Adipocyte (in vitro differentiated cells): ENCODE measurements around the gene CMIP.

Experiments used
- DNase-seq: peaks from one replicate; pipeline ENCODE4 v3.0.0-alpha.2; 2015; ENCODE audit warnings: low read depth
- H3K27me3 ChIP-seq: replicated peaks from 2 replicates; pipeline ENCODE4 v1.7.0; 2013; ENCODE audit warnings: mild to moderate bottlenecking, low read length, moderate library complexity; ENCODE audit not compliant: control insufficient read depth, insufficient read depth
- H3K36me3 ChIP-seq: 2 replicates; pipeline ENCODE4 v1.7.0; 2013; ENCODE audit warnings: low read length, mild to moderate bottlenecking, moderate library complexity; ENCODE audit not compliant: control insufficient read depth, insufficient read depth, severe bottlenecking
- H3K4me1 ChIP-seq: 2 replicates; pipeline ENCODE4 v1.7.0; 2013; ENCODE audit warnings: mild to moderate bottlenecking, low read length, moderate library complexity; ENCODE audit not compliant: control insufficient read depth, insufficient read depth
- H3K4me3 ChIP-seq: 2 replicates; pipeline ENCODE4 v1.7.0; 2013; ENCODE audit warnings: mild to moderate bottlenecking, low read length, moderate library complexity
- H3K9ac ChIP-seq: 2 replicates; pipeline ENCODE4 v1.7.0; 2013; ENCODE audit warnings: mild to moderate bottlenecking, low read length, moderate library complexity
- H3K9me3 ChIP-seq: 2 replicates; pipeline ENCODE4 v1.7.0; 2013; ENCODE audit warnings: mild to moderate bottlenecking, low read length, moderate library complexity; ENCODE audit not compliant: control insufficient read depth

The CMIP gene

GRCh38 chr16:81615833-81616232, 171.2 kb downstream of the CMIP start:
- no peak for DNase-seq
- H3K4me3 ChIP-seq = no peak overlapping the region
- peaks cover 39% of the 10 kb centered on the region for H3K4me1 ChIP-seq
- H3K36me3 ChIP-seq = peaks cover 8% of the 10 kb centered on the region
- H3K9me3 ChIP-seq = no peaks in the 10 kb centered on the region
- H3K27me3 ChIP-seq = no peaks in the 10 kb centered on the region
- H3K9ac ChIP-seq = no peak overlapping the region

- DNase-seq = peak; percentile 55
- peaks cover 36% of the 10 kb centered on the region for H3K4me1 ChIP-seq
- no peaks in the 10 kb centered on the region for H3K9me3 ChIP-seq
- no peak overlapping the region for H3K9ac ChIP-seq
- peaks cover 8% of the 10 kb centered on the region for H3K36me3 ChIP-seq
- H3K4me3 ChIP-seq = no peak overlapping the region
- H3K27me3 ChIP-seq = no peaks in the 10 kb centered on the region
Observed at GRCh38 chr16:81616321-81617020, 171.9 kb downstream of the CMIP start.

- Histone ChIP-seq H3K36me3 (peaks cover 8% of the 10 kb centered on the region), H3K9ac (no peak overlapping the region), H3K4me1 (peaks cover 33% of the 10 kb centered on the region), H3K9me3 (no peaks in the 10 kb centered on the region), H3K27me3 (no peaks in the 10 kb centered on the region), H3K4me3 (no peak overlapping the region)
- DNase-seq = no peak
Observed at GRCh38 chr16:81617021-81617346, 172.4 kb downstream of the CMIP start.

- no peak overlapping the region for H3K4me3 ChIP-seq
- no peaks in the 10 kb centered on the region for H3K9me3 ChIP-seq
- H3K9ac ChIP-seq = no peak overlapping the region
- H3K4me1 ChIP-seq = peaks cover 21% of the 10 kb centered on the region
- H3K27me3 ChIP-seq = no peaks in the 10 kb centered on the region
- DNase-seq = no peak
- peaks cover 8% of the 10 kb centered on the region for H3K36me3 ChIP-seq
Observed at GRCh38 chr16:81618187-81618586, 173.6 kb downstream of the CMIP start.

- Histone ChIP-seq H3K9ac (no peak overlapping the region), H3K4me3 (no peak overlapping the region), H3K9me3 (no peaks in the 10 kb centered on the region), H3K4me1 (peaks cover 16% of the 10 kb centered on the region), H3K36me3 (peaks cover 8% of the 10 kb centered on the region), H3K27me3 (no peaks in the 10 kb centered on the region)
- no peak for DNase-seq
Observed at GRCh38 chr16:81618661-81619060, 174.1 kb downstream of the CMIP start.

GRCh38 chr16:81620029-81620428, 175.4 kb downstream of the CMIP start:
- no peaks in the 10 kb centered on the region for H3K9me3 ChIP-seq
- H3K27me3 ChIP-seq = no peaks in the 10 kb centered on the region
- peaks cover 8% of the 10 kb centered on the region for H3K36me3 ChIP-seq
- H3K4me1 ChIP-seq = peaks cover 16% of the 10 kb centered on the region
- DNase-seq = no peak
- no peak overlapping the region for H3K4me3 ChIP-seq
- H3K9ac ChIP-seq = no peak overlapping the region

GRCh38 chr16:81620796-81621195, 176.2 kb downstream of the CMIP start:
- Histone ChIP-seq H3K4me1 (peaks cover 23% of the 10 kb centered on the region), H3K27me3 (no peaks in the 10 kb centered on the region), H3K36me3 (peaks cover 8% of the 10 kb centered on the region), H3K9ac (no peak overlapping the region), H3K9me3 (no peaks in the 10 kb centered on the region), H3K4me3 (no peak overlapping the region)
- DNase-seq = no peak

GRCh38 chr16:81621496-81621895, 176.9 kb downstream of the CMIP start:
- Histone ChIP-seq H3K9me3 (no peaks in the 10 kb centered on the region), H3K27me3 (no peaks in the 10 kb centered on the region), H3K4me1 (peaks cover 24% of the 10 kb centered on the region), H3K36me3 (peaks cover 8% of the 10 kb centered on the region), H3K4me3 (no peak overlapping the region), H3K9ac (no peak overlapping the region)
- DNase-seq = no peak

GRCh38 chr16:81623365-81624102, 178.9 kb downstream of the CMIP start:
- Histone ChIP-seq H3K4me3 (no peak overlapping the region), H3K9me3 (no peaks in the 10 kb centered on the region), H3K36me3 (no peaks in the 10 kb centered on the region), H3K27me3 (no peaks in the 10 kb centered on the region), H3K4me1 (peaks cover 16% of the 10 kb centered on the region), H3K9ac (no peak overlapping the region)
- DNase-seq = peak; percentile 66

- Histone ChIP-seq H3K36me3 (no peaks in the 10 kb centered on the region), H3K4me1 (peaks cover 11% of the 10 kb centered on the region), H3K9ac (no peak overlapping the region), H3K9me3 (no peaks in the 10 kb centered on the region), H3K27me3 (no peaks in the 10 kb centered on the region), H3K4me3 (no peak overlapping the region)
- no peak for DNase-seq
Observed at GRCh38 chr16:81624403-81624759, 179.8 kb downstream of the CMIP start.

GRCh38 chr16:81624760-81625543, 180.3 kb downstream of the CMIP start:
- Histone ChIP-seq H3K9me3 (no peaks in the 10 kb centered on the region), H3K27me3 (no peaks in the 10 kb centered on the region), H3K4me3 (no peak overlapping the region), H3K4me1 (peaks cover 11% of the 10 kb centered on the region), H3K9ac (no peak overlapping the region), H3K36me3 (no peaks in the 10 kb centered on the region)
- no peak for DNase-seq
